SHP77 treated with DMSO at 0.1 percent for 48 hours (cell line): ENCODE measurements around the gene FCHSD2.
"Not testable (repeated sequence)": the region's sequence is repeated elsewhere in the genome, so short reads cannot be mapped to it uniquely, and the experiment has no call there.

Source experiments
- DNase-seq: peaks from one replicate; lab custom pipeline; 2025; lab: John Stamatoyannopoulos, UW

FCHSD2 gene

GRCh38 chr11:73059915-73060314 lies 82.2 kb downstream of the FCHSD2 start:
- no peak for DNase-seq

DNA sequence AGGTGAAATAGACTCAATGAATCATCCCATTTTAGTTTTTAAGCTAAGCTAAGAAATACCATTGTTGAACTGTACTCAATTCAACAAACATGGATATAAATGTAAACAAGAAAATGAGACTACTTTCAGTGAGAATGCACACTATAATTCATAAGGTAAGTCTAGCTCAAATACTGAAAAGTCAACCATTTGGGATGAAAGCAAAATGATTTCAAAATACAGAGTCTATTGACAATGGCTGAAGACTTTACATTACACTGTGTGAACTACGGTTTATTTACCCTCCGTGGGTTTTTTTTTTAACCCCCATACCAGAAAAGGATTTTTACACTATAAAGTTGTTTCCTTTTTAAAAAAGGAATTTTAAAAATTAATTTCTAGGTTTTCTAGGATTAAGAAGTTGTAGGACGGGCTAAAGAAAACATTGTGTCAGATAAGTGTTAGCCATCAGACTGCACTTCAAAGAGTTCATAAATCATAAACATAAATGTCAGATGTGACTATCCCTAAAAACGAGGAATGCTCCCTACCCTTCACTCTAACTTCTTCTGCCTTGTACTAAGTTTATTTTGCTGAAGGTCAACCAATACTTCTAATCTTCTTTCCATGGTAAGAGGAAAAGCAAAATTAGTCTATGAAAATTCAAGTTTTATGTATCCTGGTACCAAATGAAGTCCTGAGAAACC lies 83.0 kb downstream of the FCHSD2 start:
- no peak for DNase-seq

- DNase-seq, result no peak
These were observed 86.3 kb downstream of the FCHSD2 start for GRCh38 chr11:73055655-73056354.

- DNase-seq, result no peak
These were observed 87.1 kb downstream of the FCHSD2 start for GRCh38 chr11:73055002-73055401.

DNA sequence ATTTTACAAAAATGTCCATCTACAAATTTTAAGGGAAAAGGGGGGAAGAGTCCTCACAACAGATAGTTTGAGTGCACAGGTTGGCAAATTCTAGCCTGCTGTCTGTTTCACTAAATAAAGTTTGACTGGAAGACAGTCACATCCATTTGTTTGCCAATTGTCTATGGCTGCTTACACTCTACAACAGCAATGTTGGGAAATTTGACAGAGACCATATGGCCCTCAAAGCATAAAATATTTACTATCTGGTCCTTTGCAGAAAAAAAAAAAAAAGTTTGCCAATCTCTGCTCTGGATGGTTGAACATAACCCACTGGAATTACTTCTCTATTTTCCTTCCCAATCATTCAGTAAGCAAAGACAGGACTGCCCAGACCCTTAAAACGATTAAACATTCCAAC lies 88.2 kb downstream of the FCHSD2 start:
- DNase-seq, result no peak

DNA sequence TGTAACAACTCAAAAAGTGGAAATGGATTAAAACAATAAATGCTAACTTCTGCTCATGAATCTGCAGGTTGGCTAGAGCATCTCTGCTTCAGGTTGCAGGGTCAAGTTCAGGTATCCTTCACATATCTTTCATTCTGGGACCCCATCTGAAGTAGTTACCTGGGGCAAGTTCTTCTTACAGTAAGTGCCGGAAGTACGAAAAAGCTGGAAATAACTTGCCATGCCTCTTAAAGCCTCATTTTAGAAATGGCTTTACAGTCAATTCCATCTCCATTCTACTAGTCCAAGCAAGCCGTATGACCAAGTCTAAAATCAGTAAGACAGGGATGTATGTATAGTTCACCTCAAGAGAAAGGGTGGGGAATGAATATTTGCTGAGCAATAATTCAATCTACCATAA lies 93.7 kb downstream of the FCHSD2 start:
- no peak for DNase-seq

DNA sequence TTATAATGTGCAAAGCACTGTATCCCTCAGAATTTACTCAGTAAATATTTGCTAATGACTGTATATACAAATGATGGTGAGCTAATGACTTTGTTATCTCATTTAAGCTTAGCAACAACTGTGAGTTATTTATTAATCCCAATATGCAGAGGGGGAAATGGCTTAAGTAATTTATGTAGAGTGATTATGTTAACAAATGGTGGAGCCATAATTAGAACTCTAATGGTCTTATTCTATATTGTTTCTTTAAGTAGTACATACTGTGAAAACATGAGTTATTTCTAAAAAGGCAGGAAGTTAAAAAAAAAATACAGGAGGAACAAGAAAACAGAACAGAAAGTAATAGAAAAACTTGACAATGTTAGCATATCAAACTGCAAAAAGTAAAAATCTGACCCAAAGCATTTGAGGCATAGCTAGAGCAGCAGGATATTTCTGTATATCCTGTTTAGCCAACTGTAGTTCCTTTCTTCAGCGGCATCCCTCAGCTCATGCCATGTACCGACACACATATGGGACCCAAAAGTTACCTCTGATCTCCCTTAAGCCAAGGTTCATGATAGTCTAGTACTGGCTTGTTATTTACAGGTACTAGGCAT lies 94.2 kb downstream of the FCHSD2 start:
- no peak for DNase-seq

- DNase-seq, result no peak
These were observed 102.1 kb downstream of the FCHSD2 start for GRCh38 chr11:73040046-73040445.

DNA sequence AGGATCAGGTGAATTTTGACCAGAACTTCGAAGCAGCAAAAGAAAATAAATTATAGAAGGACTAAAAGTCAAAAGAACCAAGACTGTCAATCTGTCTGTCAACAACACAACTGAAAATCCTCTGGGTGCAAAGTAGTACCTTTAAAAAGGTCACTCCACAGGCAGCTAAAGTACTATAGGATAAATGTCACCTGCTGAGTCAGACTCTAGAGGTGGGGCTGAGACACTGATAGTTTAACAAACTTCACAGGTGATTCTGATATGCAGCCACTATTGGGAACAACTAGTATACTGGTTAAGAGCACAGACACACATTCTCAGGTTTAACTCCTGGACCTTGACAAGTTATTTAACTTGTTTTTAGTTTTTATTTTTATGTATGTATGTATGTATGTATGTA lies 107.3 kb downstream of the FCHSD2 start:
- DNase-seq, result no peak

GRCh38 chr11:73034331-73034730 lies 107.8 kb downstream of the FCHSD2 start:
- DNase-seq, result no peak

- DNase-seq, result no peak
These were observed 112.0 kb downstream of the FCHSD2 start for GRCh38 chr11:73030130-73030529.

GRCh38 chr11:73029403-73029802 lies 112.7 kb downstream of the FCHSD2 start:
- DNase-seq, result no peak

DNA sequence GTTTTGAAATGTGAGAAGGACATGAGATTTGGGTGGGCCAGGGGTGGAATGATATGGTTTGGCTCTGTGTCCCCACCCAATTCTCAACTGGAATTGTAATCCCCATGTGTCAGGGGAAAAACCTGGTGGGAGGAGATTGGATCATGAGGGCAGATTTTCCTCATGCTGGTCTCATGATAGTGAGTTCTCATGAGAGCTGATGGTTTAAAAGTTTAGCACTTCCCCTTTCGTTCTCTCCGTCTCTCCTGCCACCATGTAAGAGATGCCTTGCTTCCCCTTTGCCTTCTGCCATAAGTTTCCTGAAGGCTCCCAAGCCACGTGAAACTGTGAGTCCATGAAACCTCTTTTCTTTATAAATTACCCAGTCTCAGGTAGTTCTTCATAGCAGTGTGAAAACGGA lies 113.5 kb downstream of the FCHSD2 start:
- DNase-seq, result no peak

GRCh38 chr11:73027840-73028239 lies 114.3 kb downstream of the FCHSD2 start:
- DNase-seq, result not testable (repeated sequence)

- no peak for DNase-seq
These were observed 117.5 kb downstream of the FCHSD2 start for GRCh38 chr11:73024639-73025038.

GRCh38 chr11:73019996-73020395 lies 122.1 kb downstream of the FCHSD2 start:
- no peak for DNase-seq

- no peak for DNase-seq
These were observed 122.7 kb downstream of the FCHSD2 start for GRCh38 chr11:73019449-73019848.

- no peak for DNase-seq
These were observed 123.3 kb downstream of the FCHSD2 start for GRCh38 chr11:73018856-73019255.

DNA sequence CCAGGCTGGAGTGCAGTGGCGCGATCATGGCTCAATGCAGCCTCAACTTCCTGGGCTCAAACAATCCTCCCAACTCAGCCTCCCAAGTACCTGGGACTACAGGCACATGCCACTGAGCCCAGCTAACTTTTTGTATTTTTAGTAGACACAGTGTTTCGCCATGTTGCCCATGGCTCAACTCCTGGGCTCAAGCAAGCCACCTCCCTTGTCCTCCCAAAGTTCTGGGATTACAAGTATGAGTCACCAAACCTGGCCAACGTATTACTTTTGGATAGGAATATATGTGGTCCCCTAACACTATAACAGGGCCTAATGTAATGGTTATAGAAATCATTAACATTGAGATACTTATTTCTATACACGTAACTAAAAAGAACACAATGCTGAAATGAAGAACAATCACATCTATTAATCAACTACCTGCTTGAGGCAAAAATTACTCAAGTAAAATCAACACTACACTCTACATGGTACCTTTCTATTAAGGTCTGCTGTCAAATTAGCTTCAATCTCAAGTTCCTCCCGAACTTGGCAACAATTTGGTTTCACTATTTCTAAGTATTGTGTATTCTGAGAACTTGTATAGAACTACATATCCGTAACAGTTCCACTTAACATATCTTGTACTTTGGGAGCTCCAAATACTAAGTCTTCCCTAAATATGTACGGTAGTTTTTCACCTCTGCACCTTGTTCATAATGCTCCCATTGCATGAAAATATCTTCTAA lies 124.9 kb downstream of the FCHSD2 start:
- no peak for DNase-seq

DNA sequence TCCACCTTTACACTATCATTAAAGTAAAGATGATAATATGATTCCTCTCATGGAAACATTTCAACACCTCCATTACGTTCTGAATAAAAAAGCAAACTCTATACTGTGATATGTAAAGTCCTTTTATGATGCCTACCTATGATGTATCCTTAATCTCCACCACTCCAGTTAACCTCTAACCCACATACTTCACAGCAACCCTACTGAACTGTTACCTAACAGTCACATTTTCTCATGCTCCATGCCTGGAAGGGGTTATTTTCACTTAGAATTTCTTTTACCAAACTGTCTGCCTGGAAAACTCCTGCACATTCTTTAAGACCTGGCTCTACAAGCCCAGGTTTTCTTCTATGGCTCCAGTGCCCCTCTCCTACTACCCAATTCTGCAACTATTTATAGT lies 129.1 kb downstream of the FCHSD2 start:
- no peak for DNase-seq

DNA sequence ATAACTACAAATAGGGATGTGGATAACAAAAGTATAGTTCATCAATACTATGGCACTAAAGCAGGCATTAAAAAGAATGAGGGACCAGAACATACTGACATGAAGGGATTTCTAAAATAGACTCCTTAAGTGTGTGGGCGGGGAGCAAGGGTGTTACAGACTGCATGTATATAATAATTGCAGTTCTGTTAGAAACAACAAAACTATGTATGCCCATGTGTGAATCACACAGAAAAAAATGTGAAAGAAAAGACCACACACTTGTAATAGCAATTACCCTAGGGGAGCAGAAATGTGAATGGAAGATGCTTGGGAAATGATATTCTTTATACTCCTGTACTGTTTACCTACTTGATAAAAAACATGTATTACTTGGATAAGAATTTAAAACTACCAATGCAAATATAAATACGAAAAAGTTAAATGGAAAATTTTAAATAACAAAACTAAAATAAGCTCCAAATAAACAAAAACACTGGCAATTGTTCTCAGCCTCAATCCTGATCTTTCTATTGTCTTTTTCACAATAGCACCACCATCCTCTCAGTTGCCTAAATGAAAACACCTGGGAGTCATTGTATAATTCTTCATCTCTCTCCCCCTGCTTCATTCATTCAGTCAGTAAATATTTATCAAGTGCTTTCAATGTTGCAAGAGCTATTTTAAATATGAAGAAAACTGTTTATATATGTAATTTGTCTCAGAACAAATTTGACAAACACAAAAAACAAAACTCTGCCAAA lies 129.8 kb downstream of the FCHSD2 start:
- DNase-seq, result no peak
